ENCODE measurements around the gene BBS2.
"Not testable (repeated sequence)": the region's sequence is repeated elsewhere in the genome, so short reads cannot be mapped to it uniquely, and the experiment has no call there.

Gene BBS2

DNA sequence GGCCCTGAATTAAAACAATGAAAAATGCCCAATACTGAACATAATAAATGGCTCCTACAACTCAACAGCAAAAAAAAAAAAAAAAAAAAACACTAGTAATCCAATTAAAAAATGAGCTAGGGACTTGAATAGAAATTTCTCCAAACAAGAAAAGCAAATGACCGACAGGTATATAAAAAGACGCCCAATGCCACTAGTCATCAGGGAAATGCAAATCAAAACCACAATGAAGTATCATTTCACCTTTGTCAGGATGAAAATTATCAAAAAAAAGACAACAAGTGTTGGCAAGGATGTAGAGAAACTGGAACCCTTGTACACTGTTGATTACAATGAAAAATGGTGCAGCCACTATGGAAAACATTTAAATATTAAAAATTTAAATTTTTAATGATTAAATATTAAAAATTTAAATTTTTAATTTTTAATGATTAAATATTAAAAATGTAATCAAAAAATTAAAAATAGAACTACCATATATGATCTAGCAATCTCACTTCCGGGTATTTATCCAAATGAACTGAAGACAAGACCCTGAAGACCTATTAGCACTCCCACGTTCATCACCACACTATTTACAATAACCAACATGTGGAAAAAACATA is 28.1 kb downstream of the BBS2 start:
- no peak for DNase-seq (ENCODE audit: low spot score)
- no peak for TF ChIP-seq CTCF (IDR thresholded peaks at IDR 0.05; ENCODE audit: borderline replicate concordance, control extremely low read depth, extremely low read depth, insufficient read depth, missing control alignments)
- in situ Hi-C loops (cut with MboI; ENCODE audit: low sequenced_read_pairs, unreplicated experiment) = no loop called here

DNA sequence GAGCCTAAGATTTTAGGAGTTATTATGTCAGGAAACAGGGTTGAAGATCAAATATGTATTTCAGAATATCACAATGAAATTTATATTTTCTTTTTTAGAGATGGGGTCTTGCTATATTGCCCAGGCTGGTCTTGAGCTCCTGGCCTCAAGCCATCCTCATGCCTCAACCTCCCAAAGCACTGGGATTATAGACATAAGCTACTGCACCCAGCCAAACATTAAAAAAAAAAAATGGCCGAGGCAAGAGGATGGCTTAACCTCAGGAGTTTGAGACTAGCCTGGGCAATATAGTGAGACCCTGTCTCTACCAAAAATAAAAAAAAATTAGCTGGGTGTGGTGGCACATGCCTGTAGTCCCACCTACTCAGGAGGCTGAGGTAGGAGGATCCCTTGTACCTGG is 31.0 kb downstream of the BBS2 start:
- DNase-seq (ENCODE audit: low spot score); in situ Hi-C loops (cut with MboI; ENCODE audit: low sequenced_read_pairs, unreplicated experiment): not testable (repeated sequence)

- in situ Hi-C loops (cut with MboI; ENCODE audit: low sequenced_read_pairs, unreplicated experiment) = no loop called here
- TF ChIP-seq CTCF (IDR thresholded peaks at IDR 0.05; ENCODE audit: borderline replicate concordance, control extremely low read depth, extremely low read depth, insufficient read depth, missing control alignments) = no peak
- DNase-seq (ENCODE audit: low spot score) = no peak
Measured at GRCh38 chr16:56488035-56488434, 31.8 kb downstream of the BBS2 start.

DNA sequence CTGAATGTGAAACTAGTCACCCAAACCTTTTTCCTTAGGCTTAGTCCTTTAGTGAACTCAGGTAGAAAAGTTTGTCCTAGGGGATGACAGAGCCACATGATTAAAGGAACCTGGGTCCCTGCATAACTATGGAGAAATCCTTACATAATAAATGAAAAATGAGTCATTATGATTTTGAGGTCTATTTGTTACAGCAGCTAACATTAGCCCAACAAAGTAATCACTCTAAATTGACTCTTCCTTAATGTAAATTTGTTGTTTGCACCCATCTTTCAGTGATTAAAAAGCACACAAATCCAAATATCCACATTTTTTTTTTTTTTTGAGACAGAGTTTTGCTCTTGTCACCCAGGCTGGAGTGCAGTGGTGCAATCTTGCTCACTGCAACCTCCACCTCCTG is 36.4 kb downstream of the BBS2 start:
- no peak for DNase-seq (ENCODE audit: low spot score)
- in situ Hi-C loops (cut with MboI; ENCODE audit: low sequenced_read_pairs, unreplicated experiment) = no loop called here
- no peak for TF ChIP-seq CTCF (IDR thresholded peaks at IDR 0.05; ENCODE audit: borderline replicate concordance, control extremely low read depth, extremely low read depth, insufficient read depth, missing control alignments)

DNA sequence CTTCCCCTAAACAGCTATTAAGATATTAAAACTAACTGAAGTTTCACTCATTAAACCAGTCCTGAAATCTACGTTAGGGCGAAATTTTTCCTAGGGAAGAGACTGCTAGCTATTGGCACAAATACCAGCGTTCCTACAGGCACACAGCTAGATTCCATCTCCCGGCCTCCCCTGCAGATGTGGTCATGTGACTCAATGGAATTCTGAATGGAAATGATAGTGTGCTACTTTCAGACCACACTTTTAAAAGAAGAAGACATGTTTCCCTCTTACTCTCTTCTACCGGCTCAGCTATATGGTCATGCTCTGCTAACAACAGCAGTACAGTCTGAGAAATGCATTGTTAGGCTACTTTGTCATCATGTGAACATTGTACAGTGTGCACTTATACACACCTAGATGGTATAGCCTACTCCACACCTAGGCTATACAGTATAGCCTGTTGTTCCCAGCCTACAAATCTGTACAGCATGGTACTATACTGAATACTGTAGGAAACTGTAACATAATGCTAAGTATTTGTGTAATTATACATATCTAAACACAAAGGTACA is 37.1 kb downstream of the BBS2 start:
- DNase-seq (ENCODE audit: low spot score) = no peak
- TF ChIP-seq CTCF (IDR thresholded peaks at IDR 0.05; ENCODE audit: borderline replicate concordance, control extremely low read depth, extremely low read depth, insufficient read depth, missing control alignments) = no peak
- in situ Hi-C loops (cut with MboI; ENCODE audit: low sequenced_read_pairs, unreplicated experiment) = no loop called here

DNA sequence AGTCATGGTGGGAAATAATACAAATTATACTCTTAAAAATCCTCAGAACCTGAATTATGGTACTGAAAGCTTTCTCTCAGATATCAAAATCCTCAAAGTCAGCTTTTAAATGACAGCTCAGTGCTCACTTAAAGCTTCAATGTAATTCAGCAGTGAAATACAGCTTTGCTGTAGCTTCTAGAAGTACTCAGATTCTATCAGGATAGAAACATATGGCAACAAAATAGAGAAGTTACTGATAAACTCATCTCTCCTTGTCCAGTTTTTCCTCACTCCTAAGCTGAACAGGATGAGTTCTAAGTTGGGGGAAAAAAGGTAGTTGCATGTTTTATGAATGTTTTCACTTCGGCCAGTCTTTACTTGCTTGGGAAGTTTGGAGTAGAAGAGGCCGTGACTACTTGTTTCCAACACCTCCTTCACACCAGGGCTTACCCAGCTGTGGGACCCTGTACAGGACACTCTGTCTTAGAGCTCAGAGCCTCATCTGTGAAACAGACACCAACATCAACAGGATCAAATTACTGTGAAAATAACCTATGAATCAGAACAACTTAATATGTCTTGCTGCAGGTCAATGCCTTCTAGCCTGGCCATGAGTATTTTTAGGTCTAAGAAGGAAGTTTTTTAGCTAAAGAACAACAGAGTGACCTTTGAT is 38.2 kb downstream of the BBS2 start:
- in situ Hi-C loops (cut with MboI; ENCODE audit: low sequenced_read_pairs, unreplicated experiment) = no loop called here
- DNase-seq (ENCODE audit: low spot score) = no peak
- no peak for TF ChIP-seq CTCF (IDR thresholded peaks at IDR 0.05; ENCODE audit: borderline replicate concordance, control extremely low read depth, extremely low read depth, insufficient read depth, missing control alignments)

DNA sequence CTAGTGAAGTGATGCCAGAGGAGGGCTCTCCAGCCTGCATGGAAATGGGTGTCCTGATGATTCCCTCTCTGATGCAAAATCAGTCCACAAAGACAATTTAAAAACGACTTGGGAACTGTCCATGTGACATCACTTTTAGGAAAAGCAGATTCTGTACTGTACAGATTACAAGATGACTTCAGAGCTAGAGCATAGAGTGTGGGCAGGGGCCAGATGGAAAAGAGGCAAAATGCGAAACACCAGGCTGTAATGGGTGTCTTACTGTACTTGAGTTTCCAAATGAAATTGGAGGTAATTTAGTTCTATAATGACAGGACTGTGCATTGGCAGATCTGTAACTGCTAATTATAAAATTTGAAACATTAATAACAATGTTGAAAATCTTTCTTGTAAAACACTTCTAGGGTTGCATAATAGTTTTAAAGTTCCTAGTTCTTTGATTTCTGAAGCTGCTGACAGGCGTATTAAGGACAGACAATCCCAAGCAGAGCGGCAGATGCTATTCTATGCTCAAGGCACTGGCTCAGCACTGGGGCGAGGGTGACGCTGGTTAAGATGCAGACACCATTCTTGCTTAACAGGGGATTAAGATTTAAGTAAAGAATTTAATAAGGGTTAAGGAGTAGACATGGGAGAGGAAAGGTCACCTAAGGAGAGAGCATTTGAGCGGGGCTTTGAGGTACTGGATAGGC is 38.9 kb downstream of the BBS2 start:
- no peak for TF ChIP-seq CTCF (IDR thresholded peaks at IDR 0.05; ENCODE audit: borderline replicate concordance, control extremely low read depth, extremely low read depth, insufficient read depth, missing control alignments)
- in situ Hi-C loops (cut with MboI; ENCODE audit: low sequenced_read_pairs, unreplicated experiment) = no loop called here
- no peak for DNase-seq (ENCODE audit: low spot score)
